CD4-positive, alpha-beta T cell (primary cell): Measurements from ENCODE around the gene GSTP1. TPM values are rescaled to one million over a fixed set of nuclear protein-coding genes. Genes with fewer than 3 reads are reported as not detected.

Source experiments
- ATAC-seq: fragments of 200-7000 bp; cut with Tn5 transposase; one replicate; pipeline ENCODE4 v1.10.0; 2022; ENCODE audit warnings: mild to moderate bottlenecking; ENCODE audit not compliant: poor library complexity
- CTCF ChIA-PET: fragments of 350-600 bp; sonication (Branson Sonifier 250); formaldehyde crosslinking; loops from one replicate; lab custom pipeline; 2021; ENCODE audit warnings: antibody characterized with exemption, inconsistent platforms; lab: Charles Lee
- POLR2A ChIA-PET: fragments of 350-600 bp; sonication (Branson Sonifier 250); formaldehyde crosslinking; loops from one replicate; lab custom pipeline; 2021; ENCODE audit warnings: antibody characterized with exemption, inconsistent platforms; lab: Charles Lee
- DNase-seq, 14 experiments: peaks; one replicate each; pipeline ENCODE4 v3.0.0-alpha.2; 2013 to 2020; ENCODE audit warnings: mixed read lengths in 2 of 14
- H3K27ac ChIP-seq, 2 donors: one replicate each; pipeline versions ENCODE4 v1.5.1 to v1.7.0; 2013; ENCODE audit warnings: low read length in 2 of 2, low read depth in 1 of 2, mild to moderate bottlenecking in 1 of 2
- H3K27me3 ChIP-seq, 2 experiments: 1 replicate in 1 of 2; 2 replicates in 1 of 2; pipeline versions ENCODE4 v1.6.1 to v1.7.0; 2013; ENCODE audit warnings: low read length in 2 of 2, control low read depth in 1 of 2, mild to moderate bottlenecking in 1 of 2, moderate library complexity in 1 of 2; ENCODE audit not compliant: insufficient read depth in 2 of 2, control insufficient read depth in 1 of 2
- H3K36me3 ChIP-seq: one replicate; pipeline ENCODE4 v1.6.1; 2013; ENCODE audit warnings: low read length, control low read depth; ENCODE audit not compliant: insufficient read depth
- H3K4me1 ChIP-seq: one replicate; pipeline ENCODE4 v1.6.1; 2013; ENCODE audit warnings: low read length, control low read depth; ENCODE audit not compliant: insufficient read depth
- H3K4me3 ChIP-seq: one replicate; pipeline ENCODE4 v1.5.1; 2013; ENCODE audit warnings: mild to moderate bottlenecking, low read length, moderate library complexity
- H3K9me3 ChIP-seq, 2 experiments: 1 replicate in 1 of 2; 2 replicates in 1 of 2; pipeline versions ENCODE4 v1.6.1 to v1.7.0; 2013; ENCODE audit warnings: low read length in 2 of 2, mild to moderate bottlenecking in 2 of 2, control low read depth in 1 of 2, moderate library complexity in 1 of 2; ENCODE audit not compliant: control insufficient read depth in 1 of 2, insufficient read depth in 1 of 2
- H3K27ac Mint-ChIP-seq: one replicate; pipeline ENCODE4 v1.8.0; 2020; ENCODE audit warnings: mixed read lengths
- H3K27me3 Mint-ChIP-seq: one replicate; pipeline ENCODE4 v1.8.0; 2021; ENCODE audit warnings: mixed read lengths
- H3K36me3 Mint-ChIP-seq: one replicate; pipeline ENCODE4 v1.8.0; 2021; ENCODE audit warnings: low read depth, mixed read lengths
- H3K4me1 Mint-ChIP-seq: one replicate; pipeline ENCODE4 v1.8.0; 2021; ENCODE audit warnings: low read depth, mixed read lengths
- H3K4me3 Mint-ChIP-seq: one replicate; pipeline ENCODE4 v1.8.0; 2020; ENCODE audit warnings: mild to moderate bottlenecking, mixed read lengths
- H3K9me3 Mint-ChIP-seq: one replicate; pipeline ENCODE4 v1.8.0; 2020; ENCODE audit warnings: mixed read lengths
- CTCF ChIP-seq: fragments of 200-600 bp; IDR thresholded peaks from one replicate; pipeline ENCODE4 v1.8.0; 2022; ENCODE audit warnings: antibody characterized with exemption, mild to moderate bottlenecking
- intact Hi-C, 2 experiments: fragments of 100-400 bp; cut with DNase I in 1 of 2; cut with micrococcal nuclease in 1 of 2; formaldehyde crosslinking; loops; one replicate each; pipeline versions ENCODE4 v1.15.1 to v1.9.0; 2023 to 2025; cut with DNase I, micrococcal nuclease
- total RNA-seq, 174 experiments: library from RNA in 2 of 174; stranded (reverse) in 2 of 174; gene quantifications; one replicate each; pipeline ENCODE4 v1.2.3 and lab custom pipeline; 2021 to 2026

Gene GSTP1
- total RNA-seq, 2 experiments from 2014 or later, result 60.1 to 62.8 TPM

GRCh38 chr11:67631853-67632174 lies 48.2 kb downstream of the GSTP1 start:
- Mint-ChIP-seq H3K4me3 (peak overlapping the region; percentile 84), H3K9me3 (no peaks in the 10 kb centered on the region), H3K4me1 (peaks cover 6% of the 10 kb centered on the region), H3K27me3 (no peaks in the 10 kb centered on the region), H3K36me3 (no peaks in the 10 kb centered on the region), H3K27ac (no peak overlapping the region)
- H3K4me1 ChIP-seq, result peaks cover 22% of the 10 kb centered on the region
- intact Hi-C loops, result loop anchor here in 1 of 2 experiments (2.0 kb wide), 1 partner anchor 173 kb away; no protein-coding TSS in a partner anchor
- ChIA-PET POLR2A (interaction anchor here (4.5 kb wide), 1 partner anchor 48 kb away, joined by 16 read pairs; the partner anchor contains the start of gene GSTP1), CTCF (no interaction called here)
- no peaks in the 10 kb centered on the region for H3K36me3 ChIP-seq
- no peak overlapping the region for H3K4me3 ChIP-seq
- no peak for DNase-seq
- no peak overlapping the region for H3K27ac ChIP-seq
- H3K27me3 ChIP-seq, result no peaks in the 10 kb centered on the region
- no peaks in the 10 kb centered on the region for H3K9me3 ChIP-seq
- TF ChIP-seq CTCF, result no peak
- no peak for ATAC-seq

GRCh38 chr11:67632175-67632981 lies 48.8 kb downstream of the GSTP1 start:
- DNase-seq, result peak in 1 of 14 experiments; percentile 20
- POLR2A ChIA-PET, result no interaction called here
- Mint-ChIP-seq H3K4me1 (peaks cover 6% of the 10 kb centered on the region), H3K9me3 (no peaks in the 10 kb centered on the region), H3K4me3 (peak overlapping the region; percentile 84), H3K27ac (no peak overlapping the region), H3K27me3 (no peaks in the 10 kb centered on the region), H3K36me3 (no peaks in the 10 kb centered on the region)
- H3K9me3 ChIP-seq, result no peaks in the 10 kb centered on the region
- no peak for ATAC-seq
- intact Hi-C loops, result no loop called here
- TF ChIP-seq CTCF, result no peak
- CTCF ChIA-PET, result no interaction called here
- H3K27me3 ChIP-seq, result no peaks in the 10 kb centered on the region
- no peak overlapping the region for H3K27ac ChIP-seq
- H3K4me3 ChIP-seq, result no peak overlapping the region
- H3K4me1 ChIP-seq, result peaks cover 22% of the 10 kb centered on the region
- H3K36me3 ChIP-seq, result no peaks in the 10 kb centered on the region

GRCh38 chr11:67632982-67633755 lies 49.6 kb downstream of the GSTP1 start:
- no peak overlapping the region for H3K27ac ChIP-seq
- no peaks in the 10 kb centered on the region for H3K27me3 Mint-ChIP-seq
- H3K9me3 ChIP-seq, result no peaks in the 10 kb centered on the region
- no peaks in the 10 kb centered on the region for H3K9me3 Mint-ChIP-seq
- DNase-seq, result peak in 1 of 14 experiments; percentile 20
- CTCF ChIA-PET, result no interaction called here
- no peak overlapping the region for H3K4me3 ChIP-seq
- POLR2A ChIA-PET, result no interaction called here
- no peak for TF ChIP-seq CTCF
- no peaks in the 10 kb centered on the region for H3K36me3 Mint-ChIP-seq
- peaks cover 22% of the 10 kb centered on the region for H3K4me1 ChIP-seq
- no peaks in the 10 kb centered on the region for H3K27me3 ChIP-seq
- intact Hi-C loops, result no loop called here
- ATAC-seq, result no peak
- H3K27ac Mint-ChIP-seq, result no peak overlapping the region
- no peaks in the 10 kb centered on the region for H3K36me3 ChIP-seq
- peak overlapping the region; percentile 62 for H3K4me3 Mint-ChIP-seq
- peaks cover 6% of the 10 kb centered on the region for H3K4me1 Mint-ChIP-seq
